IPS DF 19.7 (cell line): ENCODE results near the gene NAALAD2.

ENCODE experiments used
- DNase-seq: peaks from one replicate; pipeline ENCODE4 v3.0.0-alpha.2; 2013; ENCODE audit warnings: low read depth, low spot score

NAALAD2 gene

GRCh38 chr11:90241414-90241813, 107.0 kb downstream of the NAALAD2 start:
- no peak for DNase-seq
